H1 (cell line): ENCODE data around the gene TRMT10C. TPM values are rescaled to one million over a fixed set of nuclear protein-coding genes. Genes with fewer than 3 reads are reported as not detected.

ENCODE experiments used
- CTCF ChIA-PET: fragments of 300-600 bp; sonication (Branson Sonifier 250); formaldehyde crosslinking; loops from one replicate; lab custom pipeline; 2021; ENCODE audit not compliant: partially characterized antibody; lab: Charles Lee
- POLR2A ChIA-PET: fragments of 300-600 bp; sonication (Branson Sonifier 250); formaldehyde crosslinking; loops from one replicate; lab custom pipeline; 2021; ENCODE audit warnings: inconsistent platforms; ENCODE audit not compliant: partially characterized antibody; lab: Charles Lee
- DNase-seq, 2 experiments: peaks; one replicate each; pipeline versions ENCODE4 v3.0.0 to v3.0.0-alpha.2; 2010 to 2022; ENCODE audit warnings: low spot score in 2 of 2, low read depth in 1 of 2, mixed read lengths in 1 of 2
- FAIRE-seq: peaks from 2 replicates; lab custom pipeline; 2011; peaks lifted over from hg19 to GRCh38; lab: Jason Lieb, UNC
- H2AFZ ChIP-seq: 2 replicates; pipeline ENCODE4 v1.8.1; 2012; ENCODE audit warnings: low read length, inconsistent platforms
- H2AK5ac ChIP-seq: 2 replicates; pipeline ENCODE4 v1.6.1; 2013; ENCODE audit warnings: low read depth, low read length
- H2BK120ac ChIP-seq: replicated peaks from 2 replicates; pipeline ENCODE3; 2013; ENCODE audit warnings: low read depth, low read length, inconsistent platforms
- H2BK12ac ChIP-seq: 2 replicates; pipeline ENCODE4 v1.6.1; 2013; ENCODE audit warnings: low read depth, low read length
- H2BK15ac ChIP-seq: 2 replicates; pipeline ENCODE4 v1.6.1; 2013; ENCODE audit warnings: low read length
- H2BK20ac ChIP-seq: 2 replicates; pipeline ENCODE4 v1.6.1; 2013; ENCODE audit warnings: low read length
- H2BK5ac ChIP-seq: 2 replicates; pipeline ENCODE4 v1.6.1; 2013; ENCODE audit warnings: low read depth, low read length
- H3K14ac ChIP-seq: 2 replicates; pipeline ENCODE4 v1.6.1; 2013; ENCODE audit warnings: inconsistent platforms; ENCODE audit not compliant: insufficient read length
- H3K18ac ChIP-seq: 2 replicates; pipeline ENCODE4 v1.6.1; 2013; ENCODE audit warnings: low read length; ENCODE audit errors: extremely low read depth
- H3K23ac ChIP-seq: 2 replicates; pipeline ENCODE4 v1.6.1; 2013; ENCODE audit warnings: inconsistent platforms; ENCODE audit not compliant: insufficient read length
- H3K23me2 ChIP-seq: 2 replicates; pipeline ENCODE4 v1.6.1; 2013; ENCODE audit warnings: low read depth, low read length
- H3K27ac ChIP-seq: 2 replicates; pipeline ENCODE4 v1.6.1; 2011; ENCODE audit warnings: low read depth, low read length, inconsistent platforms
- H3K27me3 ChIP-seq, 4 experiments: replicated peaks in 1 of 4; 1 replicate in 1 of 4; 2 replicates in 3 of 4; pipeline versions ENCODE4 v1.6.1 to v1.8.1; 2011 to 2013; ENCODE audit warnings: low read length in 3 of 4, mild to moderate bottlenecking in 3 of 4, inconsistent platforms in 2 of 4, mixed read lengths in 2 of 4, moderate library complexity in 1 of 4; ENCODE audit not compliant: control insufficient read depth in 3 of 4, insufficient read depth in 3 of 4; ENCODE audit errors: extremely low read depth in 1 of 4
- H3K36me3 ChIP-seq, 4 experiments: 2 replicates each; pipeline versions ENCODE4 v1.6.1 to v1.8.1; 2011 to 2013; ENCODE audit warnings: mild to moderate bottlenecking in 4 of 4, low read length in 3 of 4, moderate library complexity in 2 of 4, control low read depth in 1 of 4, inconsistent platforms in 1 of 4; ENCODE audit not compliant: insufficient read depth in 4 of 4, control insufficient read depth in 2 of 4
- H3K4ac ChIP-seq: replicated peaks from 2 replicates; pipeline ENCODE3; 2013; ENCODE audit warnings: low read length, low read depth, mixed read lengths, inconsistent platforms; ENCODE audit not compliant: insufficient read length
- H3K4me1 ChIP-seq, 4 experiments: replicated peaks in 1 of 4; 1 replicate in 1 of 4; 2 replicates in 3 of 4; pipeline versions ENCODE4 v1.6.1 to v1.8.1; 2011 to 2013; ENCODE audit warnings: low read length in 3 of 4, inconsistent platforms in 2 of 4, mixed read lengths in 1 of 4; ENCODE audit not compliant: insufficient read depth in 4 of 4, control insufficient read depth in 3 of 4
- H3K4me2 ChIP-seq, 2 experiments: 2 replicates each; pipeline versions ENCODE4 v1.6.1 to v1.8.1; 2011 to 2013; ENCODE audit warnings: low read depth in 2 of 2, low read length in 2 of 2, control low read depth in 1 of 2, inconsistent platforms in 1 of 2, mild to moderate bottlenecking in 1 of 2; ENCODE audit not compliant: insufficient read depth in 1 of 2
- H3K4me3 ChIP-seq, 4 experiments: fragments of 200-600, 300-600 bp in 1 of 4; sonication (generic), shearing (Covaris generic), sonication (Bioruptor Twin) in 1 of 4; 2 replicates each; pipeline versions ENCODE4 v1.5.1 to v1.8.1; 2011 to 2016; ENCODE audit warnings: low read length in 4 of 4, low read depth in 3 of 4, control low read depth in 2 of 4, inconsistent platforms in 2 of 4, mild to moderate bottlenecking in 2 of 4, mixed read lengths in 1 of 4, moderate library complexity in 1 of 4; ENCODE audit not compliant: insufficient read depth in 2 of 4; ENCODE audit errors: extremely low read depth in 1 of 4
- H3K56ac ChIP-seq: replicated peaks from 2 replicates; pipeline ENCODE3; 2013; ENCODE audit warnings: low read depth, mild to moderate bottlenecking, mixed read lengths, low read length, inconsistent platforms; ENCODE audit not compliant: insufficient read length
- H3K79me1 ChIP-seq: 2 replicates; pipeline ENCODE4 v1.6.1; 2013; ENCODE audit warnings: low read depth, low read length, control low read depth
- H3K79me2 ChIP-seq, 2 experiments: 2 replicates each; pipeline versions ENCODE4 v1.6.1 to v1.8.1; 2012 to 2013; ENCODE audit warnings: low read length in 2 of 2, mild to moderate bottlenecking in 2 of 2, inconsistent platforms in 1 of 2; ENCODE audit not compliant: insufficient read depth in 2 of 2, control insufficient read depth in 1 of 2
- H3K9ac ChIP-seq, 4 experiments: replicated peaks in 1 of 4; 1 replicate in 1 of 4; 2 replicates in 3 of 4; pipeline versions ENCODE4 v1.6.1 to v1.8.1; 2011 to 2013; ENCODE audit warnings: low read depth in 3 of 4, low read length in 3 of 4, control low read depth in 2 of 4, mild to moderate bottlenecking in 2 of 4, moderate library complexity in 2 of 4, inconsistent platforms in 1 of 4; ENCODE audit errors: extremely low read depth in 1 of 4
- H3K9me3 ChIP-seq, 2 experiments: 2 replicates each; pipeline versions ENCODE4 v1.6.1 to v1.8.1; 2012 to 2013; ENCODE audit warnings: mild to moderate bottlenecking in 2 of 2, moderate library complexity in 2 of 2, control low read depth in 1 of 2, inconsistent platforms in 1 of 2, low read depth in 1 of 2, low read length in 1 of 2, mixed read lengths in 1 of 2; ENCODE audit not compliant: insufficient read depth in 2 of 2
- H4K20me1 ChIP-seq, 2 experiments: replicated peaks in 1 of 2; 2 replicates each; pipeline versions ENCODE3 to v1.8.1; 2011 to 2013; ENCODE audit warnings: inconsistent platforms in 2 of 2, low read length in 2 of 2, mild to moderate bottlenecking in 1 of 2; ENCODE audit not compliant: insufficient read depth in 2 of 2, control insufficient read depth in 1 of 2
- H4K5ac ChIP-seq: 2 replicates; pipeline ENCODE4 v1.6.1; 2013; ENCODE audit warnings: low read length, low read depth, mixed read lengths, inconsistent platforms; ENCODE audit not compliant: insufficient read length
- H4K8ac ChIP-seq: 2 replicates; pipeline ENCODE4 v1.8.0; 2013; ENCODE audit warnings: mild to moderate bottlenecking, moderate library complexity, low read length, inconsistent platforms; ENCODE audit not compliant: insufficient read depth; ENCODE audit errors: extremely low read depth
- H4K91ac ChIP-seq: replicated peaks from 2 replicates; pipeline ENCODE3; 2013; ENCODE audit warnings: low read length, mixed read lengths, inconsistent platforms; ENCODE audit not compliant: insufficient read length
- CTCF ChIP-seq, 3 experiments: IDR thresholded peaks; 1 replicate in 2 of 3; 2 replicates in 1 of 3; pipeline versions ENCODE4 v1.5.1 to v1.6.1; 2011; ENCODE audit warnings: low read length in 3 of 3, mild to moderate bottlenecking in 3 of 3, inconsistent platforms in 2 of 3, low read depth in 1 of 3, moderate library complexity in 1 of 3; ENCODE audit not compliant: insufficient read depth in 1 of 3; ENCODE audit errors: control extremely low read depth in 1 of 3
- RAD21 ChIP-seq, 2 experiments: IDR thresholded peaks in 1 of 2; conservative IDR thresholded peaks in 1 of 2; 2 replicates each; pipeline ENCODE4 v1.6.1; 2011; ENCODE audit warnings: low read depth in 2 of 2, low read length in 2 of 2, improper control_type of control experiment in 1 of 2, inconsistent platforms in 1 of 2, mild to moderate bottlenecking in 1 of 2, moderate library complexity in 1 of 2
- RFX5 ChIP-seq: IDR thresholded peaks from 2 replicates; pipeline ENCODE4 v1.6.1; 2011; ENCODE audit warnings: low read depth, low read length, improper control_type of control experiment, borderline replicate concordance
- WGBS, 2 experiments: shearing (Covaris generic) in 1 of 2; methylation state at CpG; one replicate each; pipeline versions ENCODE4 v1.1.6 to v1.1.7; 2013 to 2015; ENCODE audit warnings: low lambda C conversion rate in 2 of 2, mixed read lengths in 2 of 2, inconsistent platforms in 1 of 2, low coverage in 1 of 2, missing lambda C conversion rate in 1 of 2; ENCODE audit not compliant: insufficient replicate concordance in 2 of 2, insufficient coverage in 1 of 2, insufficient read length in 1 of 2; ENCODE audit errors: extremely low coverage in 1 of 2, missing lambda C conversion rate in 1 of 2; 5-methylcytosine and 5-hydroxymethylcytosine counted together
- polyA plus RNA-seq, 7 experiments: library from polyadenylated mRNA; depleted of rRNA in 3 of 7; stranded (reverse) in 5 of 7; unstranded in 2 of 7; fragments of >200 nt in 5 of 7; fragments of 200-250 nt in 2 of 7; gene quantifications; 1 replicate in 5 of 7; 2 replicates in 1 of 7; 4 replicates in 1 of 7; pipeline versions ENCODE4 v1.2.1 to v1.2.3, GENCODE V29; 2011 to 2013; ENCODE audit warnings: missing spikeins in 2 of 7, mixed read lengths in 2 of 7
- total RNA-seq: library from RNA; stranded (reverse); fragmentation: NEBNext Ultra II Directional; extraction: Animal tissue kit (Norgen Biotek cat#: 25700); gene quantifications from 2 replicates; pipeline ENCODE4 v1.2.1, GENCODE V29; 2021

The TRMT10C gene
- total and polyA plus RNA-seq, 2 of the 8 experiments (the other 6 are each of a cell fraction or from before 2014, with no cell fraction given): 27.4 to 55.9 TPM

GRCh38 chr3:101544161-101544850, 17.4 kb upstream of the TRMT10C start:
- H3K23ac ChIP-seq: no peak overlapping the region
- H3K14ac ChIP-seq: no peak overlapping the region
- no peak overlapping the region for H4K91ac ChIP-seq
- H3K4ac ChIP-seq: no peak overlapping the region
- no peaks in the 10 kb centered on the region for H3K36me3 ChIP-seq
- ChIA-PET CTCF (interaction anchor here (0.6 to 1.7 kb wide), 6 partner anchors 9 to 389 kb away, joined by 3 to 5 read pairs (median 4); partner anchors contain the start of gene TRMT10C), POLR2A (no interaction called here)
- no peak overlapping the region for H3K4me3 ChIP-seq
- no peak overlapping the region for H2BK20ac ChIP-seq
- no peaks in the 10 kb centered on the region for H3K27me3 ChIP-seq
- TF ChIP-seq RFX5: no peak
- peak in 2 of 3 experiments; percentile 11 to 29; a peak in 2 of 4 replicates for TF ChIP-seq CTCF (IDR thresholded peaks at IDR 0.05; ENCODE audit: control extremely low read depth in 1 of 3, insufficient read depth in 1 of 3, low read depth in 1 of 3, low read length in 3 of 3)
- TF ChIP-seq RAD21 (IDR thresholded peaks at IDR 0.05 in 1 of 2, conservative IDR thresholded peaks at IDR 0.05 in 1 of 2; ENCODE audit: low read depth in 2 of 2, low read length in 2 of 2): peak; percentile 46 to 57
- no peak overlapping the region for H2BK5ac ChIP-seq
- H3K79me1 ChIP-seq: no peaks in the 10 kb centered on the region
- no peaks in the 10 kb centered on the region for H3K23me2 ChIP-seq
- H2AK5ac ChIP-seq: no peak overlapping the region
- H4K20me1 ChIP-seq: no peaks in the 10 kb centered on the region
- no peak overlapping the region for H3K27ac ChIP-seq
- H3K9ac ChIP-seq: no peak overlapping the region
- DNase-seq (no peak), FAIRE-seq (no peak)
- H2BK120ac ChIP-seq: no peak overlapping the region
- no peak overlapping the region for H2BK12ac ChIP-seq
- H3K4me1 ChIP-seq: peaks cover 0 to 7% (median 2%) of the 10 kb centered on the region in 4 experiments; a peak in 2 of 7 replicates
- no peak overlapping the region for H3K4me2 ChIP-seq
- no peak overlapping the region for H2AFZ ChIP-seq
- 73% methylated on average over 1 of the region's 1 CpG; no CpG with 5 or more reads in 1 of the 2 experiments for WGBS, 2 experiments
- H4K8ac ChIP-seq: no peak overlapping the region
- no peaks in the 10 kb centered on the region for H3K79me2 ChIP-seq
- H3K56ac ChIP-seq: no peak overlapping the region
- H4K5ac ChIP-seq: no peak overlapping the region
- H2BK15ac ChIP-seq: no peak overlapping the region
- peaks cover 10 to 19% of the 10 kb centered on the region in 2 experiments; a peak in 3 of 4 replicates for H3K9me3 ChIP-seq
- no peak overlapping the region for H3K18ac ChIP-seq
